Mucosa of rectum (tissue), 2 donors: Measurements from ENCODE around the gene DRD3.

Experiments
- H3K27ac ChIP-seq, 2 donors: one replicate each; pipeline ENCODE4 v1.7.0; 2013; ENCODE audit warnings: inconsistent platforms in 2 of 2, low read depth in 2 of 2, low read length in 2 of 2
- H3K27me3 ChIP-seq, 2 donors: one replicate each; pipeline ENCODE4 v1.7.0; 2013; ENCODE audit warnings: low read length in 2 of 2; ENCODE audit not compliant: control insufficient read depth in 2 of 2, insufficient read depth in 2 of 2
- H3K36me3 ChIP-seq, 2 donors: one replicate each; pipeline ENCODE4 v1.7.0; 2013; ENCODE audit warnings: low read length in 2 of 2; ENCODE audit not compliant: control insufficient read depth in 2 of 2, insufficient read depth in 2 of 2
- H3K4me1 ChIP-seq, 2 donors: one replicate each; pipeline ENCODE4 v1.7.0; 2013; ENCODE audit warnings: low read length in 2 of 2, mild to moderate bottlenecking in 1 of 2; ENCODE audit not compliant: control insufficient read depth in 2 of 2, insufficient read depth in 2 of 2
- H3K4me3 ChIP-seq, 2 donors: one replicate each; pipeline ENCODE4 v1.7.0; 2013; ENCODE audit warnings: low read length in 2 of 2
- H3K9ac ChIP-seq, 2 donors: one replicate each; pipeline ENCODE4 v1.7.0; 2013; ENCODE audit warnings: low read length in 2 of 2, low read depth in 1 of 2, mild to moderate bottlenecking in 1 of 2
- H3K9me3 ChIP-seq, 2 donors: one replicate each; pipeline ENCODE4 v1.7.0; 2013; ENCODE audit warnings: low read length in 2 of 2; ENCODE audit not compliant: control insufficient read depth in 2 of 2
- donor health status: healthy.
- donor health status: Normal muscosa, but diverticular disease.

DRD3 gene

DNA sequence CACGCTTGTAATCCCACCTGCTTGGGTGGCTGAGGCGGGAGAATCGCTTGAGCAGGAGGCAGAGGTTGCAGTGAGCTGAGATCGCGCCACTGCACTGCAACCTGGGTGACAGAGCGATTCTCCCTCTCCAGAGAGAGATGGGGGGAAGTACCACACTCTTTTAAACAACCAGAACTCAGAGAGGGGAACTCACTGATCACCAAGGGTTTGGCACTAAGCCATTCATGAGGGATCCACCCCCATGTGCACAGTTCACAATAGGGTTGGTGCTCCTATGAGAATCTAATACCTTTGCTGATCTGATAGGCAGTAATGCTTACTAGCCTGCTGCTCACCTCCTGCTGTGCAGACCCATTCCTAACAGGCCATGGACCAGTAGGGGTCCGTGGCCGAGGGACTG lies 70.7 kb downstream of the DRD3 start:
- H3K4me3 ChIP-seq, result no peak overlapping the region
- no peaks in the 10 kb centered on the region for H3K4me1 ChIP-seq

GRCh38 chr3:114104414-114104813 lies 74.4 kb downstream of the DRD3 start:
- Histone ChIP-seq H3K4me3 (no peak overlapping the region), H3K27ac (no peak overlapping the region), H3K36me3 (no peaks in the 10 kb centered on the region), H3K9ac (no peak overlapping the region), H3K4me1 (no peaks in the 10 kb centered on the region), H3K27me3 (no peaks in the 10 kb centered on the region), H3K9me3 (no peaks in the 10 kb centered on the region)

More for the DNA sequence above, 70.7 kb downstream of the DRD3 start:
- H3K9me3 ChIP-seq, result no peaks in the 10 kb centered on the region
- H3K27me3 ChIP-seq, result no peaks in the 10 kb centered on the region
- H3K27ac ChIP-seq, result no peak overlapping the region
- no peaks in the 10 kb centered on the region for H3K36me3 ChIP-seq
- no peak overlapping the region for H3K9ac ChIP-seq

- Histone ChIP-seq H3K36me3 (no peaks in the 10 kb centered on the region), H3K9ac (no peak overlapping the region), H3K4me3 (no peak overlapping the region), H3K4me1 (no peaks in the 10 kb centered on the region), H3K27ac (no peak overlapping the region), H3K9me3 (no peaks in the 10 kb centered on the region), H3K27me3 (no peaks in the 10 kb centered on the region)
Observed at GRCh38 chr3:114103858-114104257, 75.0 kb downstream of the DRD3 start.

DNA sequence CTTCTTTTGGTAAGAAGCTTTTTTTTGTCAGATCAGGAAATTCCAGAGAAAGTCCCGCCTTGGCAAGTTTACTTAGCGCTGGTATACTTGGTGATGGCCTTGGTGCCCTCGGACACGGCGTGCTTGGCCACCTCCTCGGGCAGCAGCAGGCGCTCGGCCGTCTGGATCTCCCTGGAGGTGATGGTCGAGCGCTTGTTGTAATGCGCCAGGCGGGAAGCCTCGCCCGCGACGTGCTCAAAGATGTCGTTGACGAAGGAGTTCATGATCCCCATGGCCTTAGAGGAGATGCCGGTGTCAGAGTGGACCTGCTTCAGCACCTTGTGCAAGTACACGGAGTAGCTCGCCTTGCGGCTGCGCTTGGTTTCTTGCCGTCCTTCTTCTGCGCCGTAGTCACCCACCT lies 75.7 kb downstream of the DRD3 start:
- no peaks in the 10 kb centered on the region for H3K4me1 ChIP-seq
- no peaks in the 10 kb centered on the region for H3K27me3 ChIP-seq
- H3K27ac ChIP-seq, result no peak overlapping the region
- no peaks in the 10 kb centered on the region for H3K9me3 ChIP-seq
- no peak overlapping the region for H3K9ac ChIP-seq
- H3K4me3 ChIP-seq, result no peak overlapping the region
- H3K36me3 ChIP-seq, result no peaks in the 10 kb centered on the region

- no peak overlapping the region for H3K27ac ChIP-seq
- no peaks in the 10 kb centered on the region for H3K27me3 ChIP-seq
- no peaks in the 10 kb centered on the region for H3K9me3 ChIP-seq
- no peak overlapping the region for H3K4me3 ChIP-seq
- H3K36me3 ChIP-seq, result no peaks in the 10 kb centered on the region
- no peak overlapping the region for H3K9ac ChIP-seq
- no peaks in the 10 kb centered on the region for H3K4me1 ChIP-seq
Observed at GRCh38 chr3:114101101-114101500, 77.8 kb downstream of the DRD3 start.

DNA sequence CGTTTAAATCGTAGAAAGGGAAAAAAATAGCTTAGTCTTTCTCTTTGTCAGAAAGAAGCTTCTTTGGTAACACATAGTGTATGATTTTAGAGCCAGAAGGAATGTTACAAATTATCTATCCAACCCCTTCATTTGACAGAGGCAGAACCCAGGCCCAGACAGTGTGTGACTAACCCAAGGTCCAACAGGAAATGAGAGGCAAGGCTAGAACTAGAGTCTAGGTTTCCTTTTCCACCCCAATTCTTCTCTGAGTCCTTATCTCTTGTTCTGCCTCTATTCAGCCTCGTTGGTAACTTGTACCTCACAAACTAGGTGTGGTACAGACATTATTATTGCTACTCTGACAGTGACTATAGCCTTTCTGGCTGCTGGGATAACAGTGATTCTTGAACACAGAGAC lies 83.1 kb downstream of the DRD3 start:
- Histone ChIP-seq H3K36me3 (no peaks in the 10 kb centered on the region), H3K27me3 (no peaks in the 10 kb centered on the region), H3K9me3 (no peaks in the 10 kb centered on the region), H3K4me1 (no peaks in the 10 kb centered on the region), H3K27ac (no peak overlapping the region), H3K4me3 (no peak overlapping the region), H3K9ac (no peak overlapping the region)

- Histone ChIP-seq H3K9ac (no peak overlapping the region), H3K4me1 (no peaks in the 10 kb centered on the region), H3K9me3 (no peaks in the 10 kb centered on the region), H3K27me3 (no peaks in the 10 kb centered on the region), H3K4me3 (no peak overlapping the region), H3K27ac (no peak overlapping the region), H3K36me3 (no peaks in the 10 kb centered on the region)
Observed at GRCh38 chr3:114093596-114093995, 85.3 kb downstream of the DRD3 start.

GRCh38 chr3:114093016-114093380 lies 85.9 kb downstream of the DRD3 start:
- H3K4me1 ChIP-seq, result no peaks in the 10 kb centered on the region
- no peaks in the 10 kb centered on the region for H3K36me3 ChIP-seq
- no peaks in the 10 kb centered on the region for H3K9me3 ChIP-seq
- no peaks in the 10 kb centered on the region for H3K27me3 ChIP-seq
- H3K27ac ChIP-seq, result no peak overlapping the region
- H3K4me3 ChIP-seq, result no peak overlapping the region
- H3K9ac ChIP-seq, result no peak overlapping the region

DNA sequence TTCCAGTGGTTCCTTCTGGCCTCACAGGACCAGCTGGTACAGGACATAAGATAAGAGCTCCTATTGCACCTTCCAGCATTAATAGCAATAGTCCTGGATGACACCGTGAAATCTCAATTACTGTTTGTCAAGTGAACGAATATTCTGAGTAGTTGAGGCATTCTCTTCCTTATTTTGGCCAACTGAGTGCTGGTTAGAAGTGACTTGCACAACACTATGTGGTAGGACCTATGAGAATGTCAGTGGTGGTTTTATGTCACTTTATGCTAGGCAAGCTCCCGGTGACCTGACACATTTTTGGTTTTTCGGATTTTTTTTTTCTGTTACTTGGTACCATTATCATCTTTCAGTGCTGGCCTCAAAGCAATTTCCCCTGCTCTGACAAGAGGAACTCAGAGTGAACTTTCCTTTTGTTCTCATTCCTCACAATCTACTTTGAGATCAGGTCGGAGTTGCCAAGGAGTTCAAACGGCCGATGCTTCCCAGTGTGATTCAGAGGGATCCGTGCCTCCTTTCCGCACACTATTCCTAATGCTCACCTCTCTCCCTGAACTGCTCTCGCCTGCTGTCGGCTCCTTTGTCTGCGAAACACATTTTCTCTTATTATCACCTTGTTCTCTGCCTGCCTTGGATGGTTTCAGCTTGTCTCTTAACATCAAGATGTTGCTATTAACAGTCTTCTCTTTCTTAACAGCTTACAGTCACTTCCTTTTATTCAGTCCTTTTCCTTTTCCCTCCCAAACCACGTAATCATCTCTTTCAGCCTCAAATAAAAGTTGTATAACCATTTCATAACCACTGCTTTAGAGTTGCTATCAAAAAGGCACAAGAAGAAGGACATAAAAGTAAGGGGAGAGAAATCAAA lies 86.5 kb downstream of the DRD3 start:
- Histone ChIP-seq H3K27me3 (no peaks in the 10 kb centered on the region), H3K9me3 (no peaks in the 10 kb centered on the region), H3K4me3 (no peak overlapping the region), H3K27ac (no peak overlapping the region), H3K36me3 (no peaks in the 10 kb centered on the region), H3K4me1 (no peaks in the 10 kb centered on the region), H3K9ac (no peak overlapping the region)

DNA sequence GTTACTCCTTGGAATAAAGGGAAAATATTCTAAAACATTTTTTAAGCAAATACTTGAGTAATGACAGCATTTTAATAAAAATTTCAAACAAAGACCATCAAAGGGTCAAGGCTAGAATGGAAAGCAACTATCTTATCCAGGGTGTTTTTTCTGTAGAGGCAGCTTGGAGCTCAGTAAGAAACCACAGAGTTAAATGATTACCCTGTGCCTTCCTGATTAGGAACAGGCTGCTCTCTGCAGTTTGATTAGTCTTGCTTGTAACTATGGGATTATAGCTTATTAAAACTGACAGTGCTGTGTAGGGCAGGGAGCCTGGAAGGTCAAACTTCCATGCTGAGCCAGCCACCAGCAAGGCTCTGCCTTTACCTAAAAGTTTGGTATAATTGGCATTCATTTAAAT lies 89.2 kb downstream of the DRD3 start:
- Histone ChIP-seq H3K27me3 (no peaks in the 10 kb centered on the region), H3K27ac (no peak overlapping the region), H3K4me1 (no peaks in the 10 kb centered on the region), H3K9ac (no peak overlapping the region), H3K9me3 (no peaks in the 10 kb centered on the region), H3K36me3 (peaks cover 18 to 20% of the 10 kb centered on the region in 2 donors), H3K4me3 (no peak overlapping the region)
